ENCODE results near the gene SPAG5.

GRCh38 chr17:28641579-28641978, 42.8 kb upstream of the SPAG5 start:
- TF ChIP-seq, protein P1, sequence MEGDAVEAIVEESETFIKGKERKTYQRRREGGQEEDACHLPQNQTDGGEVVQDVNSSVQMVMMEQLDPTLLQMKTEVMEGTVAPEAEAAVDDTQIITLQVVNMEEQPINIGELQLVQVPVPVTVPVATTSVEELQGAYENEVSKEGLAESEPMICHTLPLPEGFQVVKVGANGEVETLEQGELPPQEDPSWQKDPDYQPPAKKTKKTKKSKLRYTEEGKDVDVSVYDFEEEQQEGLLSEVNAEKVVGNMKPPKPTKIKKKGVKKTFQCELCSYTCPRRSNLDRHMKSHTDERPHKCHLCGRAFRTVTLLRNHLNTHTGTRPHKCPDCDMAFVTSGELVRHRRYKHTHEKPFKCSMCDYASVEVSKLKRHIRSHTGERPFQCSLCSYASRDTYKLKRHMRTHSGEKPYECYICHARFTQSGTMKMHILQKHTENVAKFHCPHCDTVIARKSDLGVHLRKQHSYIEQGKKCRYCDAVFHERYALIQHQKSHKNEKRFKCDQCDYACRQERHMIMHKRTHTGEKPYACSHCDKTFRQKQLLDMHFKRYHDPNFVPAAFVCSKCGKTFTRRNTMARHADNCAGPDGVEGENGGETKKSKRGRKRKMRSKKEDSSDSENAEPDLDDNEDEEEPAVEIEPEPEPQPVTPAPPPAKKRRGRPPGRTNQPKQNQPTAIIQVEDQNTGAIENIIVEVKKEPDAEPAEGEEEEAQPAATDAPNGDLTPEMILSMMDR (conservative IDR thresholded peaks at IDR 0.05; ENCODE audit: low read depth, low read length), result no peak
- TF ChIP-seq EZH2 (IDR thresholded peaks at IDR 0.05; ENCODE audit: borderline replicate concordance, low read depth, low read length, poor library complexity, severe bottlenecking), result no peak

Data from A673 (cell line).